A673 (cell line): ENCODE measurements around the gene DAB2IP. TPM values are rescaled to one million over a fixed set of nuclear protein-coding genes. Genes with fewer than 3 reads are reported as not detected.

Experiments used
- BruUV-seq: library from RNA; stranded (reverse); fragments of 400-500 nt; replicated peaks from 2 replicates; lab custom pipeline; 2021; lab: Mats Ljungman, UMichigan
- CTCF ChIA-PET: fragments of 300-600 bp; sonication (Branson Sonifier 250); formaldehyde crosslinking; loops from one replicate; lab custom pipeline; 2022; ENCODE audit warnings: antibody characterized with exemption; lab: Charles Lee
- POLR2A ChIA-PET: fragments of 300-600 bp; sonication (Branson Sonifier 250); formaldehyde crosslinking; loops from one replicate; lab custom pipeline; 2022; ENCODE audit warnings: antibody characterized with exemption; ENCODE audit not compliant: low non-redundant PET; lab: Charles Lee
- DNase-seq: peaks from one replicate; pipeline ENCODE4 v3.0.0-alpha.2; 2015; ENCODE audit warnings: low spot score
- H3K27ac ChIP-seq: fragments of 200-600 bp; sonication (generic); 2 replicates; pipeline ENCODE4 v1.5.1; 2016; ENCODE audit warnings: mixed run types, low read depth, mild to moderate bottlenecking, mixed read lengths, antibody characterized with exemption, low read length; ENCODE audit not compliant: poor library complexity, severe bottlenecking
- H3K27me3 ChIP-seq: fragments of 200-600 bp; sonication (generic); replicated peaks from 2 replicates; pipeline ENCODE4 v1.6.1; 2017; ENCODE audit warnings: mixed run types, low read depth, mild to moderate bottlenecking, mixed read lengths, antibody characterized with exemption, low read length; ENCODE audit not compliant: insufficient read depth, poor library complexity
- H3K36me3 ChIP-seq: fragments of 200-600 bp; sonication (generic); 2 replicates; pipeline ENCODE4 v1.6.1; 2016; ENCODE audit warnings: mixed run types, mild to moderate bottlenecking, mixed read lengths, antibody characterized with exemption, low read length; ENCODE audit not compliant: insufficient read depth, poor library complexity, severe bottlenecking
- H3K4me1 ChIP-seq: fragments of 200-600 bp; sonication (generic); 2 replicates; pipeline ENCODE4 v1.6.1; 2017; ENCODE audit warnings: mixed run types, mild to moderate bottlenecking, mixed read lengths, antibody characterized with exemption, low read length; ENCODE audit not compliant: insufficient read depth, poor library complexity, severe bottlenecking
- H3K4me3 ChIP-seq: fragments of 200-600 bp; sonication (generic); 2 replicates; pipeline ENCODE4 v1.5.1; 2016; ENCODE audit warnings: low read depth, mixed run types, mild to moderate bottlenecking, mixed read lengths, low read length; ENCODE audit not compliant: poor library complexity, severe bottlenecking
- H3K9me3 ChIP-seq: fragments of 200-600 bp; sonication (generic); 2 replicates; pipeline ENCODE4 v1.6.1; 2016; ENCODE audit warnings: mixed run types, low read depth, mild to moderate bottlenecking, mixed read lengths, antibody characterized with exemption, low read length; ENCODE audit not compliant: poor library complexity, severe bottlenecking
- CTCF ChIP-seq: fragments of 300-800, 200-600 bp; sonication (generic); conservative IDR thresholded peaks from 2 replicates; pipeline ENCODE4 v1.5.1; 2017; ENCODE audit warnings: low read depth, mild to moderate bottlenecking, antibody characterized with exemption, low read length, moderate library complexity, mixed read lengths
- EZH2 ChIP-seq: fragments of 200-600 bp; sonication (generic); IDR thresholded peaks from 2 replicates; pipeline ENCODE4 v1.6.1; 2017; ENCODE audit warnings: borderline replicate concordance, low read depth, mild to moderate bottlenecking, mixed read lengths, antibody characterized with exemption, low read length; ENCODE audit not compliant: poor library complexity, severe bottlenecking
- intact Hi-C: fragments of 100-400 bp; cut with micrococcal nuclease; formaldehyde crosslinking; loops from one replicate; pipeline ENCODE4 v1.10.0; 2022; ENCODE audit not compliant: unreplicated experiment
- total RNA-seq: library from RNA; stranded (reverse); gene quantifications from 2 replicates; pipeline ENCODE4 v1.2.3, GENCODE V29; 2021

DAB2IP gene
- total RNA-seq, 1 experiment from 2014 or later, result 34.5 TPM

DNA sequence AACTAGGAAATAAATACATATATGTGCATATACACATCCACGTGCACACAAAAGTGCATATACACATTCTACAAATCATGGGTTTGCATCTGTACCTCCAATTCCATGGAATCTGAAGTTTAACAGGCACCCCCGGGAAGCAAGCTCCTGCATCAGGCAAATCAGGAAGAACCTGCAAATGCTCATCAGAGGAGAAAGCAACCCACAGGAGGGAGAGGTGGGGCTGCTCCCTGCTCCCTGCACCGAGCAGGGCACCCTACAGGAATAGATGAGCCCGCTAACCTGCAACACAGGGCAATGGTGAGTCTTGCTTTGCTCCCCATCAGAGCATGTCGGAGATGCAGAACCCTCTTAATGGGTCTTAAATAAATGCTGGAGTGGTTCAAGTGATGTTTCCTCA, 151.3 kb downstream of the DAB2IP start:
- ChIA-PET CTCF (no interaction called here), POLR2A (no interaction called here)
- intact Hi-C loops, result no loop called here
- no peaks in the 10 kb centered on the region for H3K9me3 ChIP-seq
- no peaks in the 10 kb centered on the region for H3K36me3 ChIP-seq
- no peaks in the 10 kb centered on the region for H3K4me1 ChIP-seq
- no peak for DNase-seq
- TF ChIP-seq EZH2 (no peak), CTCF (no peak)
- no peak overlapping the region for H3K4me3 ChIP-seq
- no TSS peak for BruUV-seq
- H3K27me3 ChIP-seq, result peaks cover 9% of the 10 kb centered on the region
- H3K27ac ChIP-seq, result no peak overlapping the region

- ChIA-PET CTCF (no interaction called here), POLR2A (no interaction called here)
- no peak for DNase-seq
- H3K4me3 ChIP-seq, result no peak overlapping the region
- H3K9me3 ChIP-seq, result no peaks in the 10 kb centered on the region
- no peak for TF ChIP-seq CTCF
- no peak for TF ChIP-seq EZH2
- H3K4me1 ChIP-seq, result no peaks in the 10 kb centered on the region
- H3K27me3 ChIP-seq, result peaks cover 3% of the 10 kb centered on the region
- intact Hi-C loops, result no loop called here
- no peaks in the 10 kb centered on the region for H3K36me3 ChIP-seq
- no peak overlapping the region for H3K27ac ChIP-seq
- no TSS peak for BruUV-seq
Measured at GRCh38 chr9:121807069-121807822, 155.8 kb downstream of the DAB2IP start.

GRCh38 chr9:121807823-121808278, 156.4 kb downstream of the DAB2IP start:
- intact Hi-C loops, result no loop called here
- no TSS peak for BruUV-seq
- H3K4me1 ChIP-seq, result no peaks in the 10 kb centered on the region
- CTCF ChIA-PET, result no interaction called here
- no peak overlapping the region for H3K4me3 ChIP-seq
- POLR2A ChIA-PET, result no interaction called here
- TF ChIP-seq CTCF (no peak), EZH2 (no peak)
- H3K27ac ChIP-seq, result no peak overlapping the region
- no peaks in the 10 kb centered on the region for H3K36me3 ChIP-seq
- no peaks in the 10 kb centered on the region for H3K9me3 ChIP-seq
- DNase-seq, result no peak
- H3K27me3 ChIP-seq, result no peaks in the 10 kb centered on the region
